GM21737 (cell line): ENCODE data around the gene YBX2.

Experiments used
- ATAC-seq: cut with Tn5 transposase; IDR thresholded peaks from one replicate; pipeline ENCODE4 v1.9.1; 2021; ENCODE audit warnings: mild to moderate bottlenecking, moderate library complexity; ENCODE audit not compliant: unreplicated experiment

YBX2 gene

GRCh38 chr17:7323731-7324437 lies 29.4 kb upstream of the YBX2 start:
- ATAC-seq = no peak

- ATAC-seq = no peak
These were observed 28.2 kb upstream of the YBX2 start for GRCh38 chr17:7322520-7323194.

- no peak for ATAC-seq
These were observed 27.0 kb upstream of the YBX2 start for GRCh38 chr17:7321466-7321865.

GRCh38 chr17:7318121-7318860 lies 23.9 kb upstream of the YBX2 start:
- ATAC-seq = no peak

GRCh38 chr17:7317161-7317803 lies 22.8 kb upstream of the YBX2 start:
- ATAC-seq = no peak

- no peak for ATAC-seq
These were observed 21.3 kb upstream of the YBX2 start for GRCh38 chr17:7315570-7316235.

GRCh38 chr17:7314719-7315569 lies 20.5 kb upstream of the YBX2 start, which contains the start of gene GPS2:
Gene GPS2 (minus strand): TSS chr17:7315360. CDS start chr17:7315052, 308 bp downstream.
- ATAC-seq = peak; percentile 65

GRCh38 chr17:7313890-7314718 lies 19.7 kb upstream of the YBX2 start:
- ATAC-seq = no peak

- ATAC-seq = no peak
These were observed 18.9 kb upstream of the YBX2 start for GRCh38 chr17:7313088-7313889.

GRCh38 chr17:7312432-7313087 lies 18.1 kb upstream of the YBX2 start:
- ATAC-seq = no peak

- no peak for ATAC-seq
These were observed 16.8 kb upstream of the YBX2 start for GRCh38 chr17:7311110-7311705.

GRCh38 chr17:7309628-7310027 lies 15.2 kb upstream of the YBX2 start:
- ATAC-seq = no peak

- ATAC-seq = peak; percentile 20
These were observed 14.4 kb upstream of the YBX2 start for GRCh38 chr17:7308625-7309433.

GRCh38 chr17:7307686-7308624 lies 13.5 kb upstream of the YBX2 start:
- peak; percentile 2 for ATAC-seq
